Esophagus (tissue), 2 donors: ENCODE results near the gene UBQLN2. TPM values are rescaled to one million over a fixed set of nuclear protein-coding genes. Genes with fewer than 3 reads are reported as not detected.
"Not testable (repeated sequence)": the region's sequence is repeated elsewhere in the genome, so short reads cannot be mapped to it uniquely, and the experiment has no call there.

Experiments used
- H3K27ac ChIP-seq, 2 donors: one replicate each; pipeline ENCODE4 v1.5.1; 2013; ENCODE audit warnings: low read depth in 2 of 2, mild to moderate bottlenecking in 2 of 2, inconsistent platforms in 1 of 2, low read length in 1 of 2, moderate library complexity in 1 of 2
- H3K27me3 ChIP-seq, 2 donors: one replicate each; pipeline ENCODE4 v1.6.1; 2013; ENCODE audit warnings: low read length in 2 of 2, control low read depth in 1 of 2, mild to moderate bottlenecking in 1 of 2; ENCODE audit not compliant: insufficient read depth in 2 of 2, control insufficient read depth in 1 of 2
- H3K36me3 ChIP-seq, 2 donors: one replicate each; pipeline ENCODE4 v1.6.1; 2013; ENCODE audit warnings: low read length in 1 of 2; ENCODE audit not compliant: control insufficient read depth in 2 of 2, insufficient read depth in 2 of 2
- H3K4me1 ChIP-seq, 2 donors: one replicate each; pipeline ENCODE4 v1.6.1; 2013; ENCODE audit warnings: low read length in 1 of 2; ENCODE audit not compliant: control insufficient read depth in 2 of 2, insufficient read depth in 2 of 2
- H3K4me3 ChIP-seq, 2 donors: one replicate each; pipeline ENCODE4 v1.5.1; 2013; ENCODE audit warnings: low read length in 2 of 2, mild to moderate bottlenecking in 2 of 2, low read depth in 1 of 2, moderate library complexity in 1 of 2
- H3K9me3 ChIP-seq, 2 donors: one replicate each; pipeline ENCODE4 v1.6.1; 2013; ENCODE audit warnings: mild to moderate bottlenecking in 2 of 2, low read depth in 1 of 2, low read length in 1 of 2, moderate library complexity in 1 of 2; ENCODE audit not compliant: control insufficient read depth in 2 of 2, insufficient read depth in 1 of 2
- WGBS, 2 donors: extraction: QIAGEN DNeasy Blood & Tissue Kit; methylation state at CpG; one replicate each; pipeline ENCODE4 v1.1.7; 2013; 5-methylcytosine and 5-hydroxymethylcytosine counted together
- polyA plus RNA-seq, 2 donors: library from polyadenylated mRNA; stranded (reverse); fragments of 200-250 nt; gene quantifications; one replicate each; pipeline ENCODE4 v1.2.3, GENCODE V29; 2013
- donor health status: healthy with polysubstance abuse.
- donor health status: Bipolar disorder and iron deficiency.

The UBQLN2 gene
- 10 to 100 TPM in 1 of 2 donors, 1 to 10 TPM in 1; 5.4 to 15.2 TPM for polyA plus RNA-seq

- H3K27ac ChIP-seq, result peak within 1 kb of the TSS; percentile 90 to 93
- no peaks in the 10 kb centered on the region for H3K9me3 ChIP-seq
- no peaks in the 10 kb centered on the region for H3K4me1 ChIP-seq
- WGBS, 2 donors, result 0 to 17% methylated on average over 60 to 70 of the region's 70 CpGs
- no peaks in the 10 kb centered on the region for H3K27me3 ChIP-seq
- H3K4me3 ChIP-seq, result peak within 1 kb of the TSS; percentile 63 to 74
- no peaks in the 10 kb centered on the region for H3K36me3 ChIP-seq
Observed at GRCh38 chrX:56563231-56564161, at the start of gene UBQLN2. Gene UBQLN2, plus strand, starts transcription at chrX:56563627. Its CDS starts 247 bp downstream, at chrX:56563874.

- Histone ChIP-seq H3K36me3 (no peaks in the 10 kb centered on the region), H3K27me3 (no peaks in the 10 kb centered on the region), H3K9me3 (no peaks in the 10 kb centered on the region), H3K27ac (no peak overlapping the region), H3K4me1 (no peaks in the 10 kb centered on the region), H3K4me3 (no peak overlapping the region)
- 51 to 66% methylated on average over 2 of the region's 2 CpGs for WGBS, 2 donors
Observed at GRCh38 chrX:56519642-56520041, 43.8 kb upstream of the UBQLN2 start.

GRCh38 chrX:56529482-56530007 lies 33.9 kb upstream of the UBQLN2 start:
- not testable (repeated sequence) for H3K27ac ChIP-seq, H3K36me3 ChIP-seq, H3K27me3 ChIP-seq, H3K4me3 ChIP-seq, H3K9me3 ChIP-seq, H3K4me1 ChIP-seq
- 42 to 78% methylated on average over 2 of the region's 2 CpGs for WGBS, 2 donors

- WGBS, 2 donors, result 41 to 63% methylated on average over 1 of the region's 1 CpG
- no peaks in the 10 kb centered on the region for H3K4me1 ChIP-seq
- no peak overlapping the region for H3K4me3 ChIP-seq
- no peaks in the 10 kb centered on the region for H3K9me3 ChIP-seq
- no peaks in the 10 kb centered on the region for H3K27me3 ChIP-seq
- no peak overlapping the region for H3K27ac ChIP-seq
- no peaks in the 10 kb centered on the region for H3K36me3 ChIP-seq
Observed at GRCh38 chrX:56530011-56530410, 33.4 kb upstream of the UBQLN2 start.

GRCh38 chrX:56550667-56551066 lies 12.8 kb upstream of the UBQLN2 start:
- H3K4me3 ChIP-seq, result no peak overlapping the region
- no peaks in the 10 kb centered on the region for H3K27me3 ChIP-seq
- no peak overlapping the region for H3K27ac ChIP-seq
- no peaks in the 10 kb centered on the region for H3K4me1 ChIP-seq
- 88 to 89% methylated on average over 1 of the region's 1 CpG for WGBS, 2 donors
- no peaks in the 10 kb centered on the region for H3K9me3 ChIP-seq
- no peaks in the 10 kb centered on the region for H3K36me3 ChIP-seq

GRCh38 chrX:56554870-56555269 lies 8.6 kb upstream of the UBQLN2 start:
- WGBS, 2 donors, result 76 to 92% methylated on average over 4 of the region's 4 CpGs
- Histone ChIP-seq H3K4me1 (no peaks in the 10 kb centered on the region), H3K4me3 (no peak overlapping the region), H3K27me3 (no peaks in the 10 kb centered on the region), H3K36me3 (no peaks in the 10 kb centered on the region), H3K9me3 (no peaks in the 10 kb centered on the region), H3K27ac (no peak overlapping the region)

- H3K36me3 ChIP-seq, result no peaks in the 10 kb centered on the region
- H3K4me1 ChIP-seq, result no peaks in the 10 kb centered on the region
- WGBS, 2 donors, result 81 to 95% methylated on average over 2 of the region's 2 CpGs
- H3K9me3 ChIP-seq, result no peaks in the 10 kb centered on the region
- no peaks in the 10 kb centered on the region for H3K27me3 ChIP-seq
- no peak overlapping the region for H3K4me3 ChIP-seq
- H3K27ac ChIP-seq, result no peak overlapping the region
Observed at GRCh38 chrX:56557376-56557929, 6.0 kb upstream of the UBQLN2 start.

GRCh38 chrX:56564164-56564885 lies 898 bp downstream of the UBQLN2 start:
- no peaks in the 10 kb centered on the region for H3K27me3 ChIP-seq
- 0 to 37% methylated on average over 23 of the region's 23 CpGs for whole genome bisulfite sequencing, 2 donors
- peak overlapping the region; percentile 63 to 74 for H3K4me3 ChIP-seq
- peak overlapping the region; percentile 90 to 93 for H3K27ac ChIP-seq
- peaks cover 0 to 2% of the 10 kb centered on the region in 2 donors for H3K4me1 ChIP-seq
- no peaks in the 10 kb centered on the region for H3K36me3 ChIP-seq
- H3K9me3 ChIP-seq, result no peaks in the 10 kb centered on the region
